ENCODE results near the gene GGT6. TPM values are rescaled to one million over a fixed set of nuclear protein-coding genes. Genes with fewer than 3 reads are reported as not detected.
A peak's percentile ranks its signal among the peaks of the same experiment; 100 is the strongest.

Gene GGT6
- total RNA-seq, 1 experiment from 2014 or later, result 3.7 TPM

DNA sequence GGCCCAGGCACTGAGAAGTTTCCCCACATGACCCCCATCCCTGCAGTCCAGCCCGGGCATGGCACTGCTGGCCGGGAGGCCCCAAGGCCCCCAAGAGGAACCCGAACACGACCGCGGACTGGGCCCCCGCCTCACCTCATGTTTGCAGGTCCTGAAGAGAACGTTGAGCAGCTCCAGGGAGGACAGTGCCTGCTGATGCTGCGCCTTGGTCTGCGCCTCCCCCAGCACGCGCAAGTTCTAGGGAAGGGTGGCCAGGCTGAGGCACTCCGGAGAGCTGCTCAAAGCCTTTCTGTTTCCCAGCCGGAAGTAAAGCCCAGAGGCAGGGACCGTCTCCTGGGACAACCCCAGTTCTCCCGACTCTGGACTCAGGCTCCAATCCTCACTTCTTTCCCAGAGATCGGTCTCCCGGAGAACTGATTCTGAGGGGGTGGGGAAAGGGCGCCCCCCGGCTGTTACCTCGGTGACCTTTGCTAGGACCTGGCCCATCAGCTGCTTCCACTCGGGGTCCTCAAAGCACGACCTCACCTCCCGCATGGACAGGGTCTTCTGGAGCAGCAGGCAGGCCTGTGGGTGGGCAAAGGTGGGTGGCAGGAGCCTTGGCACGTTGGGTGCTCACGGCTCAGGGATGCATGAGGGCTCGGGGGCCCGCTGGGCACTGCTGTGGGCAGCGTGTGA lies 18.9 kb downstream of the GGT6 start:
- TF ChIP-seq, protein P1, sequence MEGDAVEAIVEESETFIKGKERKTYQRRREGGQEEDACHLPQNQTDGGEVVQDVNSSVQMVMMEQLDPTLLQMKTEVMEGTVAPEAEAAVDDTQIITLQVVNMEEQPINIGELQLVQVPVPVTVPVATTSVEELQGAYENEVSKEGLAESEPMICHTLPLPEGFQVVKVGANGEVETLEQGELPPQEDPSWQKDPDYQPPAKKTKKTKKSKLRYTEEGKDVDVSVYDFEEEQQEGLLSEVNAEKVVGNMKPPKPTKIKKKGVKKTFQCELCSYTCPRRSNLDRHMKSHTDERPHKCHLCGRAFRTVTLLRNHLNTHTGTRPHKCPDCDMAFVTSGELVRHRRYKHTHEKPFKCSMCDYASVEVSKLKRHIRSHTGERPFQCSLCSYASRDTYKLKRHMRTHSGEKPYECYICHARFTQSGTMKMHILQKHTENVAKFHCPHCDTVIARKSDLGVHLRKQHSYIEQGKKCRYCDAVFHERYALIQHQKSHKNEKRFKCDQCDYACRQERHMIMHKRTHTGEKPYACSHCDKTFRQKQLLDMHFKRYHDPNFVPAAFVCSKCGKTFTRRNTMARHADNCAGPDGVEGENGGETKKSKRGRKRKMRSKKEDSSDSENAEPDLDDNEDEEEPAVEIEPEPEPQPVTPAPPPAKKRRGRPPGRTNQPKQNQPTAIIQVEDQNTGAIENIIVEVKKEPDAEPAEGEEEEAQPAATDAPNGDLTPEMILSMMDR (conservative IDR thresholded peaks at IDR 0.05), result no peak; the same call in 1 of the 2 replicates
- no peak for TF ChIP-seq EZH2 (IDR thresholded peaks at IDR 0.05; ENCODE audit: low read depth)
- Histone ChIP-seq H3K9me2 (ENCODE audit: insufficient read depth) (no peaks in the 10 kb centered on the region), H3K27ac (0 out of 2 replicates have a peak overlapping the region, but pooled peaks have one; percentile 26), H3K36me3 (ENCODE audit: low read depth) (peaks cover 29% of the 10 kb centered on the region; the same call in 1 of the 2 replicates), H3K9me3 (ENCODE audit: insufficient read depth, low read depth) (no peaks in the 10 kb centered on the region), H4K20me1 (ENCODE audit: insufficient read depth) (peaks cover 58% of the 10 kb centered on the region), H3K4me3 (no peak overlapping the region), H3K4me2 (no peak overlapping the region), H3K27me3 (ENCODE audit: insufficient read depth, low read depth) (no peaks in the 10 kb centered on the region), H3K4me1 (replicated peaks; ENCODE audit: insufficient read depth) (no peaks in the 10 kb centered on the region), H3F3A (ENCODE audit: insufficient read depth, low read depth) (peaks cover 91% of the 10 kb centered on the region), H3K79me2 (ENCODE audit: low read depth) (no peaks in the 10 kb centered on the region), H2AFZ (no peak overlapping the region)
- no peak for DNase-seq
- intact Hi-C loops (cut with micrococcal nuclease; ENCODE audit: unreplicated experiment), result loop anchor here (5.0 kb wide), 1 partner anchor 119 kb away; no protein-coding TSS in a partner anchor
- no TSS peak for BruUV-seq (replicated peaks)
- POLR2A ChIA-PET (ENCODE audit: unreplicated experiment), result no interaction called here
- CTCF ChIA-PET, result no interaction called here

DNA sequence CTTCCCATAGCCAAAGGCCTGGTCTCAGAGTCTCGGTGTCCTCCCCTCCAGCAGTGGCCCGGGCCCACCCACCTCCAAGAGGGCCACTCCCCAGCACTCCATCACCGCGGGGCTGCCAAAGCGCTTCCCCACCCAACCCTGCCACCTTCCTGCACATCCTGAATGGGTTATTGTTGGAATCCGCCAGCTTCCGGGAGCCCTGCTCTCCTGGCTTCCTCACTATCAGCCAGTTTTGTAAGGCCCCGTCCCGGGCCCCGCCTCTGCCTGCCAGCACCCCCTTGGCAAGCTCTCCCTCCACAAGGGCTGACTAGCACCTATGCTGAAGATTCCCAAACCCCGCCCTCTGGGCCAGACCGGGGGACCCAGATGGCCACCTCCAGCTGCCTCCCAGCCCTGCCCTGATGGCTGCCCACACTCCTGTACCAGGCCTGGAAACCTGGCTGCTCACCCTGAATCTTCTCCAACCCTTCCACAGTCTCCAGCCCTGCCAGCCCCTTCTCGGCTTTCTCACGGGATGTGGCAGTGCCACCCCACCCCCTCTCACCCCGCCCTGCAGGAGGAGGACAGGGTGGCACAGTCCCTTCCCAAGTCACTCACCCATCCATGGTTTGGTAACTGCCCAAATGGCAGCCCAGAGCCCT lies 19.6 kb downstream of the GGT6 start:
- H3K4me3 ChIP-seq, result no peak overlapping the region
- intact Hi-C loops (cut with micrococcal nuclease; ENCODE audit: unreplicated experiment), result loop anchor here (5.0 kb wide), 1 partner anchor 119 kb away; no protein-coding TSS in a partner anchor
- no peaks in the 10 kb centered on the region for H3K9me3 ChIP-seq (ENCODE audit: insufficient read depth, low read depth)
- no peak for TF ChIP-seq EZH2 (IDR thresholded peaks at IDR 0.05; ENCODE audit: low read depth)
- TF ChIP-seq, protein P1 (conservative IDR thresholded peaks at IDR 0.05), result no peak
- H3K9me2 ChIP-seq (ENCODE audit: insufficient read depth), result no peaks in the 10 kb centered on the region
- H3F3A ChIP-seq (ENCODE audit: insufficient read depth, low read depth), result peaks cover 91% of the 10 kb centered on the region
- no peak overlapping the region for H3K4me2 ChIP-seq
- H3K4me1 ChIP-seq (replicated peaks; ENCODE audit: insufficient read depth), result no peaks in the 10 kb centered on the region
- peaks cover 57% of the 10 kb centered on the region for H4K20me1 ChIP-seq (ENCODE audit: insufficient read depth)
- DNase-seq, result no peak
- no peaks in the 10 kb centered on the region for H3K79me2 ChIP-seq (ENCODE audit: low read depth)
- CTCF ChIA-PET, result interaction anchor here (0.6 kb wide), 1 partner anchor 119 kb away, joined by 8 read pairs; no protein-coding TSS in a partner anchor
- BruUV-seq (replicated peaks), result no TSS peak
- no peak overlapping the region for H2AFZ ChIP-seq
- H3K27ac ChIP-seq, result 0 out of 2 replicates have a peak overlapping the region, but pooled peaks have one; percentile 26
- POLR2A ChIA-PET (ENCODE audit: unreplicated experiment), result no interaction called here
- H3K27me3 ChIP-seq (ENCODE audit: insufficient read depth, low read depth), result no peaks in the 10 kb centered on the region
- peaks cover 29% of the 10 kb centered on the region; the same call in 1 of the 2 replicates for H3K36me3 ChIP-seq (ENCODE audit: low read depth)

DNA sequence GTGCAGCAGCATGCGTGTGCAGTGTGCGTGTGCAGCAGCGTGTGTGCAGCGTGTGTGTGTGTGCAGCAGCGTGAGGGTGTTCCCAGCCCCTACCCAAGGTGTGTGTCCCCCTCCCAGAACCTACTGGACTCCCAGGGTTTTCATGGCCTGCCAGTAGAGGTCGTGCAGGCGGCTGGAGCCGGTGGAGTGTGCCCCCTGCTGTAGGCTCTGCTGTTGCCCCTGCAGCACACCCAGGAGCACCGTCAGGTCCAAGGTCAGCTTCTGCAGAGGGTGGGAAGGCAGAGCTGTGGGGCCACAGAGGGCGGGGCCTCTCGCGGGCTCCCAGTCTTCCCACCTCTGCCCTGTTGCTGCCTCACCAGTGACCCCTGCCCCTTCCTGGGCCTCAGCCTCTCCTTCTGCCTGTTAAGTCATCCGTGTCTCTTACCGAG lies 20.1 kb downstream of the GGT6 start:
- peaks cover 53% of the 10 kb centered on the region for H4K20me1 ChIP-seq (ENCODE audit: insufficient read depth)
- peaks cover 90% of the 10 kb centered on the region for H3F3A ChIP-seq (ENCODE audit: insufficient read depth, low read depth)
- no peak overlapping the region for H3K4me2 ChIP-seq
- DNase-seq, result no peak
- H3K4me3 ChIP-seq, result no peak overlapping the region
- H3K9me2 ChIP-seq (ENCODE audit: insufficient read depth), result no peaks in the 10 kb centered on the region
- no peaks in the 10 kb centered on the region for H3K79me2 ChIP-seq (ENCODE audit: low read depth)
- H3K27ac ChIP-seq, result 0 out of 2 replicates have a peak overlapping the region, but pooled peaks have one; percentile 26
- no peak overlapping the region for H2AFZ ChIP-seq
- peaks cover 25% of the 10 kb centered on the region; the same call in 1 of the 2 replicates for H3K36me3 ChIP-seq (ENCODE audit: low read depth)
- ChIA-PET CTCF (interaction anchor here (0.6 kb wide), 1 partner anchor 118 kb away, joined by 8 read pairs; no protein-coding TSS in a partner anchor), POLR2A (ENCODE audit: unreplicated experiment) (no interaction called here)
- BruUV-seq (replicated peaks), result no TSS peak
- TF ChIP-seq EZH2 (IDR thresholded peaks at IDR 0.05; ENCODE audit: low read depth), result no peak
- TF ChIP-seq, protein P1 (conservative IDR thresholded peaks at IDR 0.05), result no peak; the same call in 1 of the 2 replicates
- H3K9me3 ChIP-seq (ENCODE audit: insufficient read depth, low read depth), result no peaks in the 10 kb centered on the region
- H3K4me1 ChIP-seq (replicated peaks; ENCODE audit: insufficient read depth), result no peaks in the 10 kb centered on the region
- intact Hi-C loops (cut with micrococcal nuclease; ENCODE audit: unreplicated experiment), result loop anchor here (5.0 kb wide), 1 partner anchor 118 kb away; no protein-coding TSS in a partner anchor
- no peaks in the 10 kb centered on the region for H3K27me3 ChIP-seq (ENCODE audit: insufficient read depth, low read depth)
